ENCODE results near the gene HOXA7.

HOXA7 gene

DNA sequence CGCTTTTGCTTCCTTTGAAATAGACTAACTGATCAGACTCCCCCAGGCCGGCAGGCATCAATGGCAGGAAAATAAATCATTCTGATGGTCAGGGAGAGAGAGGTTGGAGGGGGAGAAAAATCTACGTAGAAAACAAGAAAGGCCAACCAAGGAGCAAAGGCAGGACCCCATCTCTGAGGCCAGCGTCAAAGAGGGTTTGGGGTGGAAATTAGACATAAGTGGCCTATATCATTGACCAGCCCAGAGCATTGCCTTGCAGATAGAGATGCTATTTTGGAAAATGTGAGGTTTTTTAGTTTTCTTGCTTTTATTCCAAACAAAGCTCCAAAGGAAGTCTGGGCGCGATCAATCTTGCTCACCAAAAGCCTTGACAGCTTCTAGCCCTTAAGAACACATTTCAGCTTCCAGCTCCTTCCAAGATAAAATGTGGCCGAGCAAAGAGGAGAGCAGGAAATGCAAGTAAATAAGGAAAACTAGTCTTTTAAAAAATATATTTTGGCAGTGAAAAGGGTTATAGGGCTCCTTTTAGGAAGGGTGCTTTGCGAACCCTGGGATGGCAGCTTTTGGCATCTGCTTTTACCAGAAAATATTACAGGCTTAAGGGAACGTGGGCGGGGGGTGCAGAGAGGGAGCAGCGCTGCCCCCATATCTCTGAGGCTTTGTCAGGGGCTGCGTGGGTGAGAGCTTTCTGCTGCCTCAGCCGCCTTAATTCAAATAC lies 52.0 kb downstream of the HOXA7 start:
- DNase-seq: no peak

Data from NCI-H2029 (cell line).